GM19468 (cell line): ENCODE measurements around the gene ABTB2.

ENCODE experiments used
- ATAC-seq: cut with Tn5 transposase; IDR thresholded peaks from one replicate; pipeline ENCODE4 v1.9.1; 2021; ENCODE audit warnings: mild to moderate bottlenecking, moderate library complexity, moderate number of reproducible peaks; ENCODE audit not compliant: unreplicated experiment; ENCODE audit errors: extremely low read depth

ABTB2 gene

DNA sequence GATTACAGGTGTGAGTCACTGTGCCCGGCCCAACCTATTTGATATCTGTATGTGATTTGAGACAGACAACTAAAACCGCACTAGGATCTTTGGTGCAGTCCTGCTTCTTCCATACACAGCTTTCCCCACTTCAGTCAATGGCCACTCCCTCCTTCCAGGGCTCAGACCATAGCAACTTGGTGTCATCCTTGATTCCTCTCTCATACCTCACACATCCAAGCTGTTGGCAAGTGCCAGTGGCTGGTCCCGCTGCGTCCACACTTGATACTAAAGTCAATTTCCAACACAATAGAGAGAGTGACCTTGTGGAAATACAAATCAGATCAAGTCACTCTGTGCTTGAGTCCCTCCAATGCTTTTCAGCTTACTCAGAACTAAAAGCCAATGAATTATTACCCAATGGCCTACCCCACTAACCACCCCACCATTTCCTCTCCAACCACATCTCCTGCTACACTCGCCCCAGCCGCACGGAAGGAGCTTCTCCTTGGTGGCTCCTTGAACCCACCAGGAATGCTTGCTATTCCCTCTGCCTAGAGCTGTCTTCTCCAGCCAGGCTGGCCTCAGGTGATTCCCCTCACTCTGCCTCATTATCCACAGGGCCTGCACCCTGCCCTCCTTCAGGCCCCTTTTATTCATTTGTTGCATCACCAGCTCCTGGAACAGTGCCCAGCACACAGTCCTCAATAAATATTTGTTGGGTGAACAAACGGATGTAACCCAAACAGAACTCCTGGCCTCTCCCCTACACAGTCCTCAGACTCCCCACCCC, 12.9 kb downstream of the ABTB2 start:
- no peak for ATAC-seq

DNA sequence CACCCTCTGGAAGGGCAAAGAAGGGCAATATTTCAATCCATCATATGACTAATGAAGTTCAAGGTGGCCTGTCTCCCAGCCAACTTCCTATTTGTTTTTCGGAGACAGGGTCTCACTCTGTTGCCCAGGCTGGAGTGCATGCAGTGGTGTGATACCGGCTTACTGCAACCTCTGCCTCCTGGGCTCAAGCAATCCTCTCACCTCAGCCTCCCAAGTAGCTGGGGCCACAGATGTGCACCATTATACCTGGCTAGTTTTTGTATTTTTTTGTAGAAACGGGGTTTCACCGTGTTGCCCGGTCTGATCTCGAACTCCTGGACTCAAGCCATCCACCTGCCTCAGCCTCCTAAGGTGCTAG, 13.4 kb downstream of the ABTB2 start:
- ATAC-seq = no peak

DNA sequence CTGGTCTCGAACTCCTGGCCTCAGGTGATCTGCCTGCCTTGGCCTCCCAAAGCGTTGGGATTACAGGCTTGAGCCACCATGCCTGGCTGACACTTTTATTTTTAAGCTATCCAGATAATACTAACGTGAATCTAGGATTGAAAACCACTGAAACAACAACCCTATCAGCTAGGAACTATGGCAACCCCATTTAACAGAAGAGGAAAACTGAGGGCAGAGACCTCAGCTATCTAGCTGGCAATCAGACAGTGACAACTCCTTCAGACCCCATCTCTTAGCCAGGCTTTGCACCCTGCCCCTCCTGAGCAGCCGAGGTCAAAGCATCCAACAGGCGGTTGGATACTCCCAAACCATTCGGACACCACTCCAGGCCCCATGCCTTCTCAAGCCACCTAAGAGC, 14.1 kb downstream of the ABTB2 start:
- no peak for ATAC-seq

- ATAC-seq = no peak
Observed at GRCh38 chr11:34343153-34343552, 14.7 kb downstream of the ABTB2 start.

GRCh38 chr11:34341931-34342533, 15.8 kb downstream of the ABTB2 start:
- no peak for ATAC-seq

- ATAC-seq = no peak
Observed at GRCh38 chr11:34341096-34341495, 16.7 kb downstream of the ABTB2 start.

DNA sequence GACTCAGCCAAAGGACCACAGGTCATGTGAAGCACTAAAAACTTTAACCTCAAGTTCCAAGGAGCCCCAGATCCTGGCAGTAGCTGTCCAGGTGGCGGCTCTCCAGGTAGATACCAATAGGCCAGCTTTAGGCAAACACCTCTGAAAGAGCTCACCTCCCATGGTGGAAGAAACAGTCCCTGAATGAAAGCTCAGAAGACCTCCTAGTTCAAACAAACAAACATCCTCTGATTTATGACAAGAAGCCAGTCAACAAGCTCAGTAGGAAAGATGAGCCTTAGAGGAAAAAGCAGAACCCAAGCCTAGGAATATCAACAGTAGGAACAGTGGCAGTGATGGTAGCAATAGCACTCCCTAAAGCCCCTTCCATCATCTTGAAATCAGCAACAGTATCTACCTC, 17.2 kb downstream of the ABTB2 start:
- no peak for ATAC-seq

DNA sequence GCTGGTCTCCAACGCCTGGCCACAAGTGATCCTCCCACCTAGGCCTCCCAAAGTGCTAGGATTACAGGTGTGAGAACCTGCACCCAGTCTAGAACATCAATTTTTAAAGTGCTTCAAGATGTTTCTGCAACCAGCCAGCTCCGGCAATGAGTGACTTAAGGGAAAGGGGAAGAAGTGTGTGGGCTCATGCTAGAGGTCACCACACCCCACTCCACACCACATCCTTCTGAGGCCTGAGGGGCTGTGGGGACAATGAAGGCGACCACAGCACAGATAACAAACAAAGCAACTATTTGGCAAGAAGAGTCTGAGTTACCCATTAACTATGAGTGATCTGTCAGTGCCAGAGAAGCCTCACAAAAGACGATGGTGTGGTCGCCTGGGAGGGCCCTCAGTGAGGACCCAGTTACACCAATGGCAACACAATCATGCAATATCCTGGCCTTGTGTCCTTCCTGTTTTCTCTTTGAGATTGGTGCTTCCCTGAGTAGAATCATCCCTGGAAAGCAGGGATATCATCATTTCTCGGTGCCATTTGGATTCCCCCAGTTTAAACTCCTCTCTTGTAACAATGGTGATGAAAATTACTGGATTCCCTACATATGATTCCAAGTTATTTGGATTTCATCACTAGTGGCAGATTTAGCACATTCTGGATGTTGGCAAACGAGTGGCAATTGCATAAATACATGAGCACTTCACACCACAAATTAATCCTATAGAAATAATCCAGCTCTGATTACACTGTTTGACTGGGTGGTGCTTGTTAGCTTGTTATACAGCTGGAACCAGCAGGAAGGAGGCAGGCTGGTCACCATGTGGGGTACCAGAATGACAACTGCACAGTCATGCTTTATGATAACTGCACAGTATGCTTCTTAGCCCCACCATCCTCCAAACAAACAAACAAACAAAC, 18.4 kb downstream of the ABTB2 start:
- ATAC-seq = peak; percentile 82

DNA sequence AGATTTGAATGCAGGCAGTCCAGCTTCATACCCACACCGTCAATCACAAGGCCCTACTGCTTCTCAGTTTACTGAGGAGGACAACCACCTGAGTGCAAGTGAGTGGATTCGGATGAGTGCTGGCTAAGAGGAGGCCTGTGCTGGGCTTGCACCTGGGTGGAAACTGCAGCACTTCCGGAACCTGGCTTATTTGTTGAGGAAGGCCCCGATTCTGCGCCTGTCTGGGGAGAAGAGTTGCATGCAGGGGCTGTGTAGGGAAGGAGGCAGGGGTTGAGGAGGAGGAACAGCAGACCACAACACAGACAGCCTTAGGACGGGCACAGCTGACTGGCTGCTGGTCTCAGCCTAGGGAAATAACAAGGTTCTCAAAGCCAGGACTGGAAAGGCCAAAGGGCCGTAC, 20.8 kb downstream of the ABTB2 start:
- no peak for ATAC-seq

DNA sequence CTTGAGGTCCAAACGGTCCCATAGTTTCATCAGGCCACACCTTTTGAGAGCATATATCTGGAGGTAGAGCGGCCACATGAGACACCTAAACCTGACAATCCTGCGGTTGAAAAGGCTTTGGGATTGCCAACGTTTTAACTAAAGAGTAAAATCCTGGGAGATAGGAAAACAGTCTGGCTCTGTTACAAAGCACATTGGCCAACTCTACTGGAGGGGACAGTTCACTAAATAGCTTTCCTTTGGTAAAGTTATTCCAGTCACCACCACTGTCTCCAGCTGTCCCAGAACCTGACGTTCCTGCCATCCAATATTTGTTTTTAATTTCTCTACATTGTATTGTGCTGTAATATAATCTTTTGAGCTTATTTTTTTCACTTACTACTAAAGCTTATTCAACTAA, 22.0 kb downstream of the ABTB2 start:
- no peak for ATAC-seq

DNA sequence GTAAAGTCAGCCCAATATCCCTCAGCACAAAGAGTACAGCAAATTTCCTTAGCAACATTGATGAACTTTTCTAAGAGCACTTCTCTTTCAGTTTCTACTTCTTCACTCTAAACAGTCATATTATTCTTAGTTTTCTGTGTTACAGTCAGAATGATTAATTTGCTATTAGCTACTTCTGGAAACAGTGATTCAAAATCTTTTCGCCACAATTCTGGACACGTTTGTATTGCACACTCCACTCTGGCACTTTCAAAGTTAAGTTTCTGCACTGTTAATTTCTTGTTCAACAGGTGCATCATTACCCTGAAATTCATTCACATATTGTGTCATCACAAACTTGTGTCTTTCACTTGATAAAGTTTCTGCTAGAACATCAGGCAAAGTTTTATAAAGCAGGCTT, 22.5 kb downstream of the ABTB2 start:
- ATAC-seq = no peak

GRCh38 chr11:34333787-34334186, 24.0 kb downstream of the ABTB2 start:
- no peak for ATAC-seq

DNA sequence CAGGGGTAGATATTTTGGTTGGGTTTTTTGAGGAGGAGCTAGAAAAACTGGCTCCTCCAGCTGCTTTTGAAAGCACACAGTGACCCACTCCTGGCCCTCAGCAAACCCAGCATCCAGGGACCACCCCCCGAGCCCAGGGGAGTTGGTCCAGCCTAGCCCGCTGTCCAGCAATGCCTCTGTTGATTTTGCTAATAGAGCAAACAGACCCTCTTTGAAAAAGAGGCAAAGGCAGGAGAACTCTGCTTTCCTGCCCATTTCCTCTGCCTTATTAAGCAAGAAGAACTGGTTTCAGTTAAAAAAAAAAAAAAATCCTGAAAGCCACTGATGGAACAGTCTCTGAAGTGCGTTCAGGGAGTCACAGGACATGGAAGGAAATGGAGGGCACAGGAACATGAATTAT, 25.3 kb downstream of the ABTB2 start:
- no peak for ATAC-seq

- no peak for ATAC-seq
Observed at GRCh38 chr11:34331736-34332135, 26.1 kb downstream of the ABTB2 start.

DNA sequence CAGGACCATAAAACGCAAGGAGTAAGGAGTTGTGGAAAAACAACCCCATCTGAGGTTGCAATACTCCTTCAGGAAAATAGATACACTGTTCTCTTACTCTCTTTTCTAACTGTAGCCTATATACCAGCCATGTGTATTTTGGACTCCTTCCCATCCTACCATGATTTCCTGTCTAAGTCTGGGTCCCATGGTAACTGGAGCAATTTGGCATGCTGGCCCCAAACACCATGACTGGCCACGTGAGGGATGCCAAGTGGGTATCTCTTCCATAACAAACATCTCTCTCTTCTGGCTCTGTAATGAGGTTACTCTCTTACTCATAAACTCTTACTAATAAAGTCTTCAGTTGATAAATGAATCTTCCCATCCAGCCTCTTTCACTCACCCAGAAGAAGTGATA, 26.5 kb downstream of the ABTB2 start:
- no peak for ATAC-seq

GRCh38 chr11:34330653-34331052, 27.2 kb downstream of the ABTB2 start:
- ATAC-seq = no peak

DNA sequence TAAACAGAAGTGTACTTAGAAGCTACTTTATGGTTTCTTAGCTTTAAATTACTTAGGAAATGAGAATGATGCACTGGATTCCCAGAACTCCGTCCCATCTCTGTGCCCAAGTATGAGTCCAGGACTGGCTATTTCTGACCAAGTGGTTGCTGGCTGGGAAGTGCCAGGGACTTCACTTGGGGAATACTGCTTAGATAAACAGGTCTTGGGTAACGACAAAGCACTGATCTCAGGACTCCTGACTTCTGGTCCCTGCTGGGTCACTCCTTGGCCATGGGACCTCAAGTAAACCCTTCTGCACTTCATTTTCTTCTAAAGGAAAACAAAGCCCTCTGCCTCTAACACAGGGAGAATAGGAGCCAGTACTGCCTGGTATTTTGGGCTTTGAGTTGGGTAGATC, 27.9 kb downstream of the ABTB2 start:
- no peak for ATAC-seq

DNA sequence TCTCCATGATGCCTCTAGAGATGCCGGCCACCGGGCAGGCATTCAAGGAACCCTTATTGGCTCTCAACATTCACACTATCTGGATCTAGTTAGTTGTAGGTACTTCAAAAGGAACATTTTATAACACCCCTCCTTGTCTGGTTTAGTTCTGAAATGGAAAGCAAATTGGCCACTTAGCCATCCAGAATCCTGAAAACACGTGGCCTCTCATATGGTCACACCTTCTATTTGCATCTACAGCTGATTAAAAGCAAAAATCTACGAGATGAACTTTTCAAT, 29.2 kb downstream of the ABTB2 start:
- ATAC-seq = no peak

- ATAC-seq = no peak
Observed at GRCh38 chr11:34327804-34328631, 29.8 kb downstream of the ABTB2 start.

GRCh38 chr11:34324466-34324865, 33.3 kb downstream of the ABTB2 start:
- no peak for ATAC-seq

- ATAC-seq = no peak
Observed at GRCh38 chr11:34323601-34324000, 34.2 kb downstream of the ABTB2 start.
